ENCODE results near the gene TMEM219.
A peak's percentile ranks its signal among the peaks of the same experiment; 100 is the strongest.
"Not testable (repeated sequence)": the region's sequence is repeated elsewhere in the genome, so short reads cannot be mapped to it uniquely, and the experiment has no call there.

TMEM219 gene

GRCh38 chr16:29961479-29962343 lies at the start of gene TMEM219:
TMEM219 (plus strand) TSS chr16:29962079; CDS start chr16:29963144, 1,065 bp downstream.
- peak; percentile 95 for DNase-seq

- DNase-seq = no peak
Measured at GRCh38 chr16:29912087-29912486, 49.8 kb upstream of the TMEM219 start.

GRCh38 chr16:29913514-29913913 lies 48.4 kb upstream of the TMEM219 start:
- DNase-seq = no peak

- no peak for DNase-seq
Measured at GRCh38 chr16:29915590-29916247, 46.2 kb upstream of the TMEM219 start.

- no peak for DNase-seq
Measured at GRCh38 chr16:29916979-29917378, 44.9 kb upstream of the TMEM219 start.

- no peak for DNase-seq
Measured at GRCh38 chr16:29920288-29921033, 41.4 kb upstream of the TMEM219 start.

- no peak for DNase-seq
Measured at GRCh38 chr16:29921034-29921385, 40.9 kb upstream of the TMEM219 start.

GRCh38 chr16:29922326-29922725 lies 39.6 kb upstream of the TMEM219 start:
- no peak for DNase-seq

- no peak for DNase-seq
Measured at GRCh38 chr16:29922986-29923501, 38.8 kb upstream of the TMEM219 start.

- DNase-seq = no peak
Measured at GRCh38 chr16:29925105-29925756, 36.6 kb upstream of the TMEM219 start.

- DNase-seq = peak; percentile 93
Measured at GRCh38 chr16:29925781-29926710, 35.8 kb upstream of the TMEM219 start, which contains the start of gene KCTD13. KCTD13 (minus strand) TSS chr16:29926226; CDS start chr16:29926033, 193 bp downstream.

- DNase-seq = no peak
Measured at GRCh38 chr16:29926711-29927052, 35.2 kb upstream of the TMEM219 start.

- DNase-seq = no peak
Measured at GRCh38 chr16:29927070-29927905, 34.6 kb upstream of the TMEM219 start.

GRCh38 chr16:29931750-29932149 lies 30.1 kb upstream of the TMEM219 start:
- not testable (repeated sequence) for DNase-seq

- no peak for DNase-seq
Measured at GRCh38 chr16:29940656-29941055, 21.2 kb upstream of the TMEM219 start.

GRCh38 chr16:29943846-29944799 lies 17.8 kb upstream of the TMEM219 start:
- no peak for DNase-seq

GRCh38 chr16:29947897-29948296 lies 14.0 kb upstream of the TMEM219 start:
- no peak for DNase-seq

- DNase-seq = no peak
Measured at GRCh38 chr16:29950806-29951461, 10.9 kb upstream of the TMEM219 start.

All from CD4-positive, alpha-beta T cell treated with Interleukin-17A for 1 hour (primary cell).